GM12878 (cell line): ENCODE data around the gene NAA35. TPM values are rescaled to one million over a fixed set of nuclear protein-coding genes. Genes with fewer than 3 reads are reported as not detected.

Experiments
- CHD2 ChIP-seq: IDR thresholded peaks from 2 replicates; pipeline ENCODE4 v1.6.1; 2011; ENCODE audit warnings: low read depth, low read length, improper control_type of control experiment, borderline replicate concordance
- EZH2 ChIP-seq: IDR thresholded peaks from 2 replicates; pipeline ENCODE4 v1.6.1; 2012; ENCODE audit warnings: low read depth, mild to moderate bottlenecking, control low read depth, inconsistent platforms, low read length, borderline replicate concordance; ENCODE audit not compliant: control insufficient read depth
- HDAC2 ChIP-seq: fragments of 200-600 bp; sonication (generic); IDR thresholded peaks from 2 replicates; pipeline ENCODE4 v1.6.1; 2017
- MEF2A ChIP-seq: IDR thresholded peaks from 2 replicates; pipeline ENCODE4 v1.6.1; 2011; ENCODE audit warnings: low read depth, mild to moderate bottlenecking, low read length, moderate library complexity; ENCODE audit not compliant: insufficient read depth
- MYC ChIP-seq: IDR thresholded peaks from 2 replicates; pipeline ENCODE4 v1.6.1; 2011; ENCODE audit warnings: mild to moderate bottlenecking, low read length, moderate library complexity, inconsistent platforms; ENCODE audit not compliant: insufficient read depth, insufficient replicate concordance, insufficient read length, severe bottlenecking
- NFIC ChIP-seq: IDR thresholded peaks from 2 replicates; pipeline ENCODE4 v1.6.1; 2012; ENCODE audit warnings: low read depth, mild to moderate bottlenecking, inconsistent platforms, low read length, moderate library complexity
- NR2C1 ChIP-seq: fragments of 450-650 bp; IDR thresholded peaks from 2 replicates; pipeline ENCODE4 v1.6.1; 2017; ENCODE audit warnings: antibody characterized with exemption, mild to moderate bottlenecking, moderate library complexity
- PAX5 ChIP-seq: IDR thresholded peaks from 2 replicates; pipeline ENCODE4 v1.6.1; 2011; ENCODE audit warnings: low read depth, low read length, borderline replicate concordance
- PAX8 ChIP-seq: fragments of 450-650 bp; IDR thresholded peaks from 2 replicates; pipeline ENCODE4 v1.6.1; 2017; ENCODE audit warnings: mild to moderate bottlenecking, moderate library complexity
- POLR2A ChIP-seq: IDR thresholded peaks from 2 replicates; pipeline ENCODE4 v1.6.1; 2011; ENCODE audit warnings: low read depth, mild to moderate bottlenecking, low read length
- RCOR1 ChIP-seq: conservative IDR thresholded peaks from 2 replicates; pipeline ENCODE4 v1.6.1; 2012; ENCODE audit warnings: low read depth, low read length, improper control_type of control experiment
- SMARCA5 ChIP-seq: fragments of 450-650 bp; IDR thresholded peaks from 2 replicates; pipeline ENCODE4 v1.6.1; 2017; ENCODE audit warnings: mild to moderate bottlenecking
- SMC3 ChIP-seq: IDR thresholded peaks from 2 replicates; pipeline ENCODE4 v1.6.1; 2011; ENCODE audit warnings: low read length, improper control_type of control experiment, borderline replicate concordance
- TAF1 ChIP-seq: IDR thresholded peaks from 2 replicates; pipeline ENCODE4 v1.6.1; 2011; ENCODE audit warnings: mild to moderate bottlenecking, low read depth, low read length, borderline replicate concordance
- TCF12 ChIP-seq: IDR thresholded peaks from 2 replicates; pipeline ENCODE4 v1.6.1; 2011; ENCODE audit warnings: low read depth, mild to moderate bottlenecking, low read length
- YY1 ChIP-seq: IDR thresholded peaks from 2 replicates; pipeline ENCODE4 v1.6.1; 2011; ENCODE audit warnings: low read depth, mild to moderate bottlenecking, low read length
- ZNF384 ChIP-seq: IDR thresholded peaks from 2 replicates; pipeline ENCODE4 v1.6.1; 2012; ENCODE audit warnings: low read depth, mild to moderate bottlenecking, low read length, improper control_type of control experiment, borderline replicate concordance
- polyA plus RNA-seq, 11 experiments: library from polyadenylated mRNA; depleted of rRNA in 4 of 11; unstranded in 6 of 11; stranded (reverse) in 5 of 11; fragments of >200 nt; fragmentation: Nextera tagmentation in 4 of 11; fragmentation: Illumina TruSeq in 1 of 11; extraction: Ambion mirVana in 4 of 11; extraction: Trizol in 1 of 11; gene quantifications; 1 replicate in 1 of 11; 2 replicates in 10 of 11; pipeline versions ENCODE4 v1.2.1 to v1.2.3, GENCODE V29; 2011 to 2016; ENCODE audit warnings: inconsistent platforms in 2 of 11, missing spikeins in 2 of 11, low read depth in 1 of 11
- total RNA-seq, 4 experiments: library from RNA; depleted of rRNA in 3 of 4; stranded (reverse); fragments of >200 nt in 3 of 4; fragmentation: Illumina TruSeq in 1 of 4; extraction: Trizol in 1 of 4; gene quantifications; 2 replicates each; pipeline versions ENCODE4 v1.2.1 to v1.2.3, GENCODE V29; 2013 to 2021
- TF ChIP-seq, protein P1 (sequence below): IDR thresholded peaks from 2 replicates; pipeline ENCODE4 v1.6.1; 2011; ENCODE audit warnings: borderline replicate concordance, low read depth, mild to moderate bottlenecking, moderate library complexity, mixed read lengths, low read length; ENCODE audit not compliant: insufficient read depth; ENCODE audit errors: extremely low read length
- TF ChIP-seq, protein P2 (sequence below): fragments of 450-650 bp; IDR thresholded peaks from 2 replicates; pipeline ENCODE4 v1.6.1; 2017; ENCODE audit warnings: mild to moderate bottlenecking, moderate library complexity
- TF ChIP-seq, protein P3 (sequence below): IDR thresholded peaks from 2 replicates; pipeline ENCODE4 v1.6.1; 2012; ENCODE audit warnings: low read depth, low read length, improper control_type of control experiment
- TF ChIP-seq, protein P4 (sequence below): IDR thresholded peaks from 2 replicates; pipeline ENCODE4 v1.6.1; 2012; ENCODE audit warnings: low read depth, low read length, improper control_type of control experiment
- TF ChIP-seq, protein P5 (sequence below): IDR thresholded peaks from 2 replicates; pipeline ENCODE4 v1.6.1; 2011; ENCODE audit warnings: low read depth, low read length, improper control_type of control experiment, borderline replicate concordance

The NAA35 gene
- total and polyA plus RNA-seq, 10 of the 15 experiments (the other 5 are each of a cell fraction or from before 2014, with no cell fraction given) = 15.5 to 38.0 (median 26.9) TPM

DNA sequence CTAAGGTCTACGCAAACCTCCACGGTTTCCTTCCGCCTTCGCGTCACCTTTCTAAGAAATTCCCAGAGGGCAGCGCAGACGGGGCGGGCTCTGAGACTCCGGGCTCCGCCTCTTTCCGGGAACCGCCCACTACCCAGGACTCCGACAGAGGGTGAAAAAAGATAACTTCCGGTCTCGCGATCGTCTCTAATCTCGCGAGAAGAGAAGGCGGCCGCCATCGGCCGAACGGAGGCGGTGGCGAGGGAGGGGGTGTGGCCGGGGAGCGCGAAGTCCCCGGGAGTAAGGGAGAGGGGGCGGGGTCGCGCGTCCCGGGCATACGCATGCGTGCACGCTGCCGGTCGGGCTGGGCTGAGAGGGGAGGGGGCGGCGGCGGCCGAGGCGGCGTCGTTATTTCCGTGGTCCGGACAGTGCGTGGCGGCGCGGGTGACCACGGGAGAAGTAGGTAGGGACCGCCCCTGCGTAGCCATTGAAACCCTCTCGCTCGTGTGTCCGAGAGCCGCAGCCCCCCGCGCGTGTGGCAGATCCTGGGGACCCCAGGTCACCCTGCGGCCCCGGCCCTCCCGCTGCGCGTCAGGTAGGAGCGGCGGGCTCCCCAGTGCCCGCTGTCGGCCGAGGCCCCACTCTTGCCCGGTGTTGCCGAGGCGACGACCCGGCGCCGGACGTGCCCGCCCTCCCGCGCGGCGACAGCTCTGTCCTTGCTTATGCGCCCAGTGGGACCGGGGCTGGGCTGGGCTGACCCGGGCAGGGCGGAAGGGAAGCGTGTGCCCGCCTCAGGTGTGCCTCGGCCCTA is at the start of gene NAA35 (continued):
- TF ChIP-seq CHD2 (peak; percentile 100), NFIC (no peak), NR2C1 (peak; percentile 68), ZNF384 (0 out of 2 replicates have a peak, but pooled peaks have one; percentile 65), YY1 (peak; percentile 92), TCF12 (no peak), MYC (peak; percentile 21), SMARCA5 (0 out of 2 replicates have a peak, but pooled peaks have one; percentile 57), PAX8 (no peak), SMC3 (no peak), EZH2 (no peak), HDAC2 (no peak), RCOR1 (peak; percentile 100), PAX5 (no peak; the same call in 1 of the 2 replicates), TAF1 (no peak; the same call in 1 of the 2 replicates), MEF2A (0 out of 2 replicates have a peak, but pooled peaks have one; percentile 39), POLR2A (peak; percentile 85)
- TF ChIP-seq, protein P1, sequence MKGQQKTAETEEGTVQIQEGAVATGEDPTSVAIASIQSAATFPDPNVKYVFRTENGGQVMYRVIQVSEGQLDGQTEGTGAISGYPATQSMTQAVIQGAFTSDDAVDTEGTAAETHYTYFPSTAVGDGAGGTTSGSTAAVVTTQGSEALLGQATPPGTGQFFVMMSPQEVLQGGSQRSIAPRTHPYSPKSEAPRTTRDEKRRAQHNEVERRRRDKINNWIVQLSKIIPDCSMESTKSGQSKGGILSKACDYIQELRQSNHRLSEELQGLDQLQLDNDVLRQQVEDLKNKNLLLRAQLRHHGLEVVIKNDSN = no peak
- TF ChIP-seq, protein P2, sequence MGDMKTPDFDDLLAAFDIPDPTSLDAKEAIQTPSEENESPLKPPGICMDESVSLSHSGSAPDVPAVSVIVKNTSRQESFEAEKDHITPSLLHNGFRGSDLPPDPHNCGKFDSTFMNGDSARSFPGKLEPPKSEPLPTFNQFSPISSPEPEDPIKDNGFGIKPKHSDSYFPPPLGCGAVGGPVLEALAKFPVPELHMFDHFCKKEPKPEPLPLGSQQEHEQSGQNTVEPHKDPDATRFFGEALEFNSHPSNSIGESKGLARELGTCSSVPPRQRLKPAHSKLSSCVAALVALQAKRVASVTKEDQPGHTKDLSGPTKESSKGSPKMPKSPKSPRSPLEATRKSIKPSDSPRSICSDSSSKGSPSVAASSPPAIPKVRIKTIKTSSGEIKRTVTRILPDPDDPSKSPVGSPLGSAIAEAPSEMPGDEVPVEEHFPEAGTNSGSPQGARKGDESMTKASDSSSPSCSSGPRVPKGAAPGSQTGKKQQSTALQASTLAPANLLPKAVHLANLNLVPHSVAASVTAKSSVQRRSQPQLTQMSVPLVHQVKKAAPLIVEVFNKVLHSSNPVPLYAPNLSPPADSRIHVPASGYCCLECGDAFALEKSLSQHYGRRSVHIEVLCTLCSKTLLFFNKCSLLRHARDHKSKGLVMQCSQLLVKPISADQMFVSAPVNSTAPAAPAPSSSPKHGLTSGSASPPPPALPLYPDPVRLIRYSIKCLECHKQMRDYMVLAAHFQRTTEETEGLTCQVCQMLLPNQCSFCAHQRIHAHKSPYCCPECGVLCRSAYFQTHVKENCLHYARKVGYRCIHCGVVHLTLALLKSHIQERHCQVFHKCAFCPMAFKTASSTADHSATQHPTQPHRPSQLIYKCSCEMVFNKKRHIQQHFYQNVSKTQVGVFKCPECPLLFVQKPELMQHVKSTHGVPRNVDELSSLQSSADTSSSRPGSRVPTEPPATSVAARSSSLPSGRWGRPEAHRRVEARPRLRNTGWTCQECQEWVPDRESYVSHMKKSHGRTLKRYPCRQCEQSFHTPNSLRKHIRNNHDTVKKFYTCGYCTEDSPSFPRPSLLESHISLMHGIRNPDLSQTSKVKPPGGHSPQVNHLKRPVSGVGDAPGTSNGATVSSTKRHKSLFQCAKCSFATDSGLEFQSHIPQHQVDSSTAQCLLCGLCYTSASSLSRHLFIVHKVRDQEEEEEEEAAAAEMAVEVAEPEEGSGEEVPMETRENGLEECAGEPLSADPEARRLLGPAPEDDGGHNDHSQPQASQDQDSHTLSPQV = no peak
- TF ChIP-seq, protein P3, sequence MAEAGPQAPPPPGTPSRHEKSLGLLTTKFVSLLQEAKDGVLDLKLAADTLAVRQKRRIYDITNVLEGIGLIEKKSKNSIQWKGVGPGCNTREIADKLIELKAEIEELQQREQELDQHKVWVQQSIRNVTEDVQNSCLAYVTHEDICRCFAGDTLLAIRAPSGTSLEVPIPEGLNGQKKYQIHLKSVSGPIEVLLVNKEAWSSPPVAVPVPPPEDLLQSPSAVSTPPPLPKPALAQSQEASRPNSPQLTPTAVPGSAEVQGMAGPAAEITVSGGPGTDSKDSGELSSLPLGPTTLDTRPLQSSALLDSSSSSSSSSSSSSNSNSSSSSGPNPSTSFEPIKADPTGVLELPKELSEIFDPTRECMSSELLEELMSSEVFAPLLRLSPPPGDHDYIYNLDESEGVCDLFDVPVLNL = no peak; the same call in 1 of the 2 replicates
- TF ChIP-seq, protein P4, sequence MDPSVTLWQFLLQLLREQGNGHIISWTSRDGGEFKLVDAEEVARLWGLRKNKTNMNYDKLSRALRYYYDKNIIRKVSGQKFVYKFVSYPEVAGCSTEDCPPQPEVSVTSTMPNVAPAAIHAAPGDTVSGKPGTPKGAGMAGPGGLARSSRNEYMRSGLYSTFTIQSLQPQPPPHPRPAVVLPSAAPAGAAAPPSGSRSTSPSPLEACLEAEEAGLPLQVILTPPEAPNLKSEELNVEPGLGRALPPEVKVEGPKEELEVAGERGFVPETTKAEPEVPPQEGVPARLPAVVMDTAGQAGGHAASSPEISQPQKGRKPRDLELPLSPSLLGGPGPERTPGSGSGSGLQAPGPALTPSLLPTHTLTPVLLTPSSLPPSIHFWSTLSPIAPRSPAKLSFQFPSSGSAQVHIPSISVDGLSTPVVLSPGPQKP = peak; percentile 79
- TF ChIP-seq, protein P5, sequence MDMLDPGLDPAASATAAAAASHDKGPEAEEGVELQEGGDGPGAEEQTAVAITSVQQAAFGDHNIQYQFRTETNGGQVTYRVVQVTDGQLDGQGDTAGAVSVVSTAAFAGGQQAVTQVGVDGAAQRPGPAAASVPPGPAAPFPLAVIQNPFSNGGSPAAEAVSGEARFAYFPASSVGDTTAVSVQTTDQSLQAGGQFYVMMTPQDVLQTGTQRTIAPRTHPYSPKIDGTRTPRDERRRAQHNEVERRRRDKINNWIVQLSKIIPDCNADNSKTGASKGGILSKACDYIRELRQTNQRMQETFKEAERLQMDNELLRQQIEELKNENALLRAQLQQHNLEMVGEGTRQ = no peak
